Testis (tissue), 2 donors: ENCODE measurements around the gene SFMBT2.

Experiments used
- CTCF ChIP-seq, 3 experiments: fragments of 450-650 bp in 2 of 3; fragments of 200-600 bp in 1 of 3; sonication (generic) in 1 of 3; IDR thresholded peaks; one replicate each; pipeline ENCODE4 v1.5.1; 2016 to 2019; ENCODE audit warnings: antibody characterized with exemption in 3 of 3, mild to moderate bottlenecking in 2 of 3, moderate library complexity in 1 of 3
- POLR2A ChIP-seq: fragments of 450-650 bp; IDR thresholded peaks from one replicate; pipeline ENCODE4 v1.6.1; 2017; ENCODE audit warnings: antibody characterized with exemption, mild to moderate bottlenecking, moderate library complexity

DNA sequence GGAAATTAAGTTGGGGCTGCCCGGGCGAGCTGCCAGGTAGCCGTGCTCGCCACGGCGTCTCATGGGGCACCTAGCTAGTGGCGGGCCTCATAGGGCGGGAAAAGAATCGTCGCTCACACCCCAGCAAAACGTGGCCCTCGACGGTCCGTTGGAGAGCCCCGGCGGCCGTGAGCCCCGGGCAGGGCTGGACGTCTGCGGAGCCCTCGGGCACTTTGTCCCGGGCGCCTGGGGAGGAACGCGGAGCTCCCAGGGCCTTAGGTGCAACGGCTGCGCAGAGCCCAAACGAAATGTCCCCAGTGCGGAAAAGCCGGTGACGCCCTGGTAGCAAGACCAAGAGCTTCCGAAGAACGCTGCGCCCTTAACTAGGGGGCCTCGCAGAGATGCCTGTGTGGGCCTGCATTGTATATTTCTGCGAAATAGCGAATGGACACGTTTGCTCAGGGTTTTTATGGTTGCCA, 866 bp upstream of the SFMBT2 start:
- TF ChIP-seq POLR2A (no peak), CTCF (IDR thresholded peaks at IDR 0.05) (no peak)
